ENCODE measurements around the gene CDC42SE1.

DNA sequence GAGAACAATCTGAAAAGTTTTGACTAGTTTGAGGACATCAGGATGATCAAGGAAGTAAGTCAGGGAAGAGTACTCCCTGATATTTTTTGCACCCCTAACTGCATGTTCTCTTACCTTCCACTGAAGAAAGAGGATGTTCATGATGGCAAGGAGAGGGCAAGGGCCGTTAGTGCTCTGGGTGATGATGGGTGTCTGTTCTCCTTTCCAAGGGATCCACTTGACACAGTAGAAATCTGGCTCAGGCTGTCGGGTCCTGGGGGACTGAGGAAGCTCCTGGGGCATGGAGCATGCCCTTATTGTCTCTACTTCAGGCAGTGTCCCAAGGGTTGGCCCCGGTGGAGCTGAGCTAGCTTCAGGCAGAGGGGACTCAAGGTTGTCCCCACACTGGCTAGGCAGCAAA, 57.4 kb downstream of the CDC42SE1 start:
- TF ChIP-seq, protein P1, sequence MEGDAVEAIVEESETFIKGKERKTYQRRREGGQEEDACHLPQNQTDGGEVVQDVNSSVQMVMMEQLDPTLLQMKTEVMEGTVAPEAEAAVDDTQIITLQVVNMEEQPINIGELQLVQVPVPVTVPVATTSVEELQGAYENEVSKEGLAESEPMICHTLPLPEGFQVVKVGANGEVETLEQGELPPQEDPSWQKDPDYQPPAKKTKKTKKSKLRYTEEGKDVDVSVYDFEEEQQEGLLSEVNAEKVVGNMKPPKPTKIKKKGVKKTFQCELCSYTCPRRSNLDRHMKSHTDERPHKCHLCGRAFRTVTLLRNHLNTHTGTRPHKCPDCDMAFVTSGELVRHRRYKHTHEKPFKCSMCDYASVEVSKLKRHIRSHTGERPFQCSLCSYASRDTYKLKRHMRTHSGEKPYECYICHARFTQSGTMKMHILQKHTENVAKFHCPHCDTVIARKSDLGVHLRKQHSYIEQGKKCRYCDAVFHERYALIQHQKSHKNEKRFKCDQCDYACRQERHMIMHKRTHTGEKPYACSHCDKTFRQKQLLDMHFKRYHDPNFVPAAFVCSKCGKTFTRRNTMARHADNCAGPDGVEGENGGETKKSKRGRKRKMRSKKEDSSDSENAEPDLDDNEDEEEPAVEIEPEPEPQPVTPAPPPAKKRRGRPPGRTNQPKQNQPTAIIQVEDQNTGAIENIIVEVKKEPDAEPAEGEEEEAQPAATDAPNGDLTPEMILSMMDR (IDR thresholded peaks at IDR 0.05 in 4 of 5, conservative IDR thresholded peaks at IDR 0.05 in 1 of 5) = no peak
- no peak for TF ChIP-seq POLR2A (IDR thresholded peaks at IDR 0.05)
